ENCODE measurements around the gene CYB561. TPM values are rescaled to one million over a fixed set of nuclear protein-coding genes. Genes with fewer than 3 reads are reported as not detected.

CYB561 gene
- total and polyA plus RNA-seq, 2 experiments from 2014 or later: 13.7 to 30.9 TPM

GRCh38 chr17:63476854-63477479 is 30.9 kb upstream of the CYB561 start, which contains the start of gene ACE (continued):
- TF ChIP-seq CTCF (conservative IDR thresholded peaks at IDR 0.05; ENCODE audit: low read depth in 2 of 2) (0 out of 4 replicates have a peak, but pooled peaks of 1 of the 2 experiments have one; percentile 2), EZH2 (IDR thresholded peaks at IDR 0.05; ENCODE audit: low read depth, unreplicated experiment) (no peak), POLR2AphosphoS5 (IDR thresholded peaks at IDR 0.05; ENCODE audit: low read depth) (no peak; the same call in none of the 2 replicates), ZNF462 (CRISPR knock-in tag; IDR thresholded peaks at IDR 0.05) (no peak), EZH2phosphoT487 (IDR thresholded peaks at IDR 0.05; ENCODE audit: unreplicated experiment) (no peak), STAT1 (IDR thresholded peaks at IDR 0.05; ENCODE audit: unreplicated experiment) (no peak)

- no peaks in the 10 kb centered on the region; the same call in 2 of the 3 replicates for H3K9me3 Mint-ChIP-seq
- Histone ChIP-seq H4K20me1 (replicated peaks; ENCODE audit: insufficient read depth) (no peaks in the 10 kb centered on the region), H3K9me2 (ENCODE audit: insufficient read depth) (no peaks in the 10 kb centered on the region), H3K27me3 (ENCODE audit: insufficient read depth) (peaks cover 19% of the 10 kb centered on the region), H3K36me3 (ENCODE audit: insufficient read depth) (no peaks in the 10 kb centered on the region), H3F3A (replicated peaks; ENCODE audit: low read depth) (0 out of 2 replicates have a peak, but pooled peaks cover 5% of the 10 kb centered on the region), H3K4me2 (peak overlapping the region; percentile 99), H3K4me3 (peak overlapping the region; percentile 78), H3K4me1 (ENCODE audit: insufficient read depth) (peaks cover 24% of the 10 kb centered on the region), H3K27ac (ENCODE audit: low read depth) (no peak overlapping the region), H2AFZ (peak overlapping the region; percentile 47; the same call in 1 of the 2 replicates), H3K79me2 (replicated peaks; ENCODE audit: insufficient read depth) (no peaks in the 10 kb centered on the region)
- no peak overlapping the region for H3K27ac Mint-ChIP-seq
- H3K27me3 Mint-ChIP-seq (ENCODE audit: insufficient read depth, low read depth, poor library complexity): peaks cover 33% of the 10 kb centered on the region
- ATAC-seq: peak; percentile 30
- peaks cover 32% of the 10 kb centered on the region for H3K4me1 Mint-ChIP-seq
- peak; percentile 72 for DNase-seq (ENCODE audit: low spot score)
- H3K4me3 Mint-ChIP-seq: peak overlapping the region; percentile 63
- TF ChIP-seq EZH2phosphoT487 (IDR thresholded peaks at IDR 0.05; ENCODE audit: unreplicated experiment): no peak
- peak; percentile 23 for TF ChIP-seq POLR2AphosphoS5 (IDR thresholded peaks at IDR 0.05; ENCODE audit: low read depth)
- TF ChIP-seq REST (IDR thresholded peaks at IDR 0.05; ENCODE audit: unreplicated experiment): peak; percentile 19
- H3K36me3 Mint-ChIP-seq (ENCODE audit: low read depth): no peaks in the 10 kb centered on the region
These were observed 30.4 kb upstream of the CYB561 start for GRCh38 chr17:63476459-63476853.

Measured in GM23338 (cell line).